Caki2 (cell line): Measurements from ENCODE around the gene CTIF. TPM values are rescaled to one million over a fixed set of nuclear protein-coding genes. Genes with fewer than 3 reads are reported as not detected.

Experiments
- DNase-seq: peaks from one replicate; pipeline ENCODE4 v3.0.0-alpha.2; 2015; ENCODE audit warnings: low read depth
- in situ Hi-C: cut with HindIII; loops from 2 replicates; pipeline ENCODE4 v1.10.0; 2016; ENCODE audit warnings: low sequenced_read_pairs, low pct_unique_long_range_greater_than_20kb, mixed read lengths
- total RNA-seq: library from RNA; depleted of rRNA; stranded (reverse); fragments of >200 nt; shearing (Covaris generic); gene quantifications from 2 replicates; pipeline ENCODE4 v1.2.3, GENCODE V29; 2014; ENCODE audit warnings: low replicate concordance

CTIF gene
- total RNA-seq, 1 experiment from 2014 or later = 3.7 TPM

DNA sequence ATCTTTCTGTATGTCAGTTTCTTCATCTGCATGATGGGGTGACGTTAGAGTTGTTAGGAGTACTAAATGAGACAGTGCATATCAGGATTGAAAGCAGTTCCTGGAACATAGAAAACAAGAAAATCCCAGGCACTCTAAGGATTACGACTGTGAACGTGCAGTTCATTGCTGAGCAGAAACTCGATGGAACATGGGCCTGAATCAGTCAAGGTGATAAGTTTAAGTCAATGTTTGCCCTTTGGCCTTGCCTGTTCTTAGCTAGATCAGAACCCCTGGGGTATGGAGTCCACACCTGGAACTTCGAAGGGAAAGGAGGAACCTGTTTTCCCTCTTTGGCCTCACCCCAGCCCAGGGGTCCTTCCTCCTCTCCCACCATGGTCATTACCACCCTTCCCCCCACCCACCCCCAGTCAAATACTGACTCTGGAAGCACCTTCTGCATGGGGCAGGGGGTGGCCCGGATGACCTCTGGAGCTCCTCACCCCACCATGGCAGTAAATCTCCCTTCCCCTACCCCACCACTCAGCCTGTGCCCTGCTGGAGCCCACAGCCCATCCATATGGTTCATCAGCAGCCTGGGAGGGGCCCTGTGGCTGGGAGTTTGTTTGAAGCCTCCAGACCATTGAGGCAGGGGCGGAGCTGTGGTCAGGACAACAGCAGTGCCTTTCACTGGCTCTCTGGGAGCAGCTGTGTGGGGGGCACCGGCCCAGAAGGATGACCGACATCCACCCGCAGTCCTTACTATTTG is 247.8 kb downstream of the CTIF start:
- no peak for DNase-seq
- in situ Hi-C loops = no loop called here

DNA sequence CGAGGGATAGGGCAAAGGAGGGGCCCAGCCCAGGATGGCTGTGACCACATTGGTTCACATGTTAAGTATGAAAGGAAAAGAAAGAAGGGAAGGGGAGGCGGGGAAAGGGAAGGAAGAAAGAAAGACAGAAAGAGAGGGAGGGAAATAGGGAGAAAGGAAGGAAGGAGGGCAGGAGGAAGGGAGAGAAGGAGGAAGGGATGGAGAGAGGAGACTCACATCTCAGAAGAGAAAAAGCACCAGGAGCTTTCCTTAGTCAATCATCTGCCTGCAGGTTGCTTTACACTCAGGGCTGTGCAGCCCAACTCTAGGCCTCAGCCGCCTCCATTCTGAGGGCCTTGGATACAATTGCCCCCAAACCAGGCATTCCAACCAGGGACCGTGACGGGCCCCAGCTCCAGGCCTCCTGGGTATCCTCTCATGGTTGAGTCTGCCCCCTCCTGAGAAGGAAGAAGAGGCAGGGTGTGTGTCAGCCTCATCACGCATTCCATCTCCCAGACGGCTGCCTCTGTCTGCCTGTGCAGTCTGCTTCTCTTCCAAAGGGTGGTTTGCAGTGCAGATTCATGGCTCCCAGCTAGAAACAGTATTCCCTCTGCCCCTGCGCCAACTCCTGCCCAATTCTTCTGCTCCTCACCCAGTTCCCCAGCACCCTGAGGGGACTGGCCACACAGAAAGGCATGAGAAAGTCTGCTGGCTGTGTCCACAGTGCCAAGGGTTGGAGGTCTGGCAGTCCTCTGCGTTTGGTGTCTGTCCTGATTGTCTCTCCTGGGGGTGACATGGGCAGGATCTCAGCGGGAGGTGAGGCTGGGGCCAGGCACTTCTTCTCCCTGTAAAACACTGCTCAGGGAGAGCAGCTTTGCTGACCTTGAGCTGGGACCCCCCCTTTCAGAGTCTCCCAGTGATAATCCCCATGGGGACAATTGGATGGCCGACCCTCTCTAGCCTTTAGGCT is 248.6 kb downstream of the CTIF start:
- DNase-seq = no peak

DNA sequence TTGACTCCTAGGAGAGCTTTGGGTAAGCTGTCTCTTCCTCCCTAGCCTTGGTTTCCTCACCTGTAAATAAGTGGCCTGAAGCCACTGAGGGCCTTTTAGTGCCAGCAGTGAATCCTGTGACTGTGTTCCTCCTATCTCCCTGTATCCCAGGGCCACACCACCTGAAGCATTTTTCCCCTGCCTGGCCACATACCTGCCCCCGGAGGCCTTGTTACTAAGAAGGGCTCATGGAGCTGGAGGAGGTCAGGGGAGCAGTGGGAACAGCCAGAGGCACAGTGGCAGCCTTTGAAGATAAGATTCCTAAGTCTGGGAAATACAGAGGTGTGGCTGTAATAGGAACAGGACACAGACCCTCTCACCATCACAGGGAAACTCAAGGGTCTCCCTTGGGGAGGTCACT is 249.5 kb downstream of the CTIF start:
- DNase-seq = no peak
- in situ Hi-C loops = no loop called here

More for the DNA sequence above, 248.6 kb downstream of the CTIF start:
- in situ Hi-C loops = no loop called here

DNA sequence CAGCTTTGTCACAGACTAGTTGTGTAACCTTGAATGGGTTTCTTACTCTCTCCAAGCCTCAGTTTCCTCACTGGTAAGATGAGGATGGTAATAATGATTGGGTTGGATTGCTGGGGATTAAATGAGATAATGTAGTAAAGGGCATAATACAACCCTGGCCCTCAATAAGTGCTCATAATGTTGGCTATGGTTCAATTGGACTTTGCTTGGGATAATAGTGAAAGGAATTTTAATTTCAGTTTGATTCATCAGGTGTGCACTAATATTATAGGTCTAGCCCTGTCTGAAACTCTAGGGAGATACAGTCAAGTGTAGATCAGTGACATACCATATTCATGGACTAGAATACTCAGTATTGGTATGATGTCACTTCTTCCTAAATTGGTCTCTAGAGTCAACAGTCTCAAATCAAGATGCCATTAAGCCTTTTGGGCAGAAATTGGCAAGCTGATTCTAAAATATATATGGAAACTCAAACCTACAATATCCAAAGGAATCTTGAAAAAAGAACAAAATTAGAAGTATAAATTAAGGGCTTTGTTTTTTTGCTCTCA is 250.5 kb downstream of the CTIF start:
- in situ Hi-C loops = no loop called here
- no peak for DNase-seq

DNA sequence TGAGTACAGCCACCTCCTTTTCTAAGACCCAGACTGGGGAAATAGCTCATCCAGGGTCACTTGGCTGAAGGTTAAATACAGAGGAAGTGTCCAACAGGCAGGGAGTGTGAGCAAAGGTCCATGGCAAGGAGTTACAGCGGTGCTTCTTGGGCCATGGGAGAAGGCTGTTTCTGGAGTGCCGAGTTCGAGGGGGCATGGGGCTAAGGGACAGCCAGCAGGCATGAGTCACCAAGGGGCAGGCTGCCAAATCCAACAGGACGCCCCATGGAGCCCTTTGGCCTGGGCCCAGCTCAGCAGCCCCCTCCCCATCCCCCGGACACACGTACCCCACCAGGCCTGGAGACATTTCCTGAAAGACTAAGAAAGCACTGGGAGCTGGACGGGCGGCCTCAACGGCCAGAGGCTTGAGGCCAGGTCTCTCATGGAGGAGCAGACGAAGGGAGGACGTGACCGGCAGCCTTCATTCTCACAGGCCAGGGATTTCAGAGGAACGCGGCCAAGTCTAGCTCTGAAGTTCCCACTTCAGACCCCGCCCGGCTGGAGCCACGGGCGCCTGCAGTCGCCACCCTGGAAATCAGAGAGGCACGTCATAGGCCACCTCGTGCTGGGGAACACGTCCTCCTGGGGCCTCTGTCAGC is 251.5 kb downstream of the CTIF start:
- in situ Hi-C loops = no loop called here
- DNase-seq = no peak

DNA sequence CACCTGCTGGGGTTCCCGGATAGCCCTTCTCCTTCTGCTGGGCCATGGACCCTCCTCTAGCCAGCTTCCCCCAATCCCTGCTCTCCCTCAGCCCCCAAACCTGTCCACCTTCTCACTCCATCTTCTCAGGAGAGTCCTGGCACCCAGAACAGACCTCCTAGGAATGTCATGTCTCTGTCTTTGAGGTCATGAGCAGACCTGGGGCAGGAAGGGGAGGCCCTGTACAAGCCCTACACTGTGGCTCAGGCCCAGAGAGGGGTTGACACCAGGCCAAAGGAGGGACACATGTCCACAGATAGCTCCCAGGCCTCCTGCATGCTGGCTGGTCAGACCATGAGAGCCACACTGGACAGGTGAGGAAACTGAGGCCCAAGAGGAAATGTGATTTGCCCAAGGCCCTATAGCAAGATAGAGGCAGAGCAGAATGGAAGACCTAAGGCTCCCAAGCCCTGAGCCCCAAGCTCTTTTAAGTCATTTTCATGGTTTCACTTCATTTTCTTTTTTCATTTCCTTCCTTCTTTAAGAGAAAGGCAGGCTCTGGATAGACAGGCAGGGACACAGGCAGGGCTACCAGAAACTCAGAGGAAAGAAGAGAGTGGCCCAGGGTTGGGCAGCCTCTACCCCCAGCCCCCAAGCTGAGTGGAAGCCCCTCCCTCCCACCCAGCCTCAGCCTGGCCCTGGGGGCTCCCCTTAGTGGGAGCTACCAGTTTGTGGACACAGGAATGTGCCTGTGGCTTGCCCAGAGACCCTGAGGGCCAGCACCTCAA is 252.2 kb downstream of the CTIF start:
- in situ Hi-C loops = no loop called here

DNA sequence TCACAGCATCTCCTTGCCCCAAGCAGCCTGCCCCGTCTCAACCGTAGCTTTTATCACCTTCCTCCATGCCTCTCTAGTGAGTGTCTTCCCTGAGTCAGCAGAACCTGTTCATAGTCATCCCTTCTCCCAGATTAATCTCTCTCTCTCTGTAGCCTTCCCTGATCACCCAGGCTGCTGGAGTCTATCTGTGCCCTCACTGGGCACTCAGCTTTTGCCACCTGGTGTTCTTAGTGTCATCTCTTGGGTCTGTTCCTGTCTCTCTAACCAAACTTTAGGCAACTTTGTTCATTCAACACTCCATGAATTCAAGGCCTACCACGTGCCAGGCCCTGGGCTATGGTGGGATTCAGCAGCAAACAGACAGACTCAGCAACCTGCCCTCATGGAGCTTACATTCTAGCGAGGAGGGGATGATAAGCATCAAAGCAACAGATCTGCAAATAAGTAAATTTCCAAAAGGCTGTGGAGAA is 252.8 kb downstream of the CTIF start:
- in situ Hi-C loops = no loop called here
- no peak for DNase-seq

More for the DNA sequence above, 252.2 kb downstream of the CTIF start:
- DNase-seq = no peak

DNA sequence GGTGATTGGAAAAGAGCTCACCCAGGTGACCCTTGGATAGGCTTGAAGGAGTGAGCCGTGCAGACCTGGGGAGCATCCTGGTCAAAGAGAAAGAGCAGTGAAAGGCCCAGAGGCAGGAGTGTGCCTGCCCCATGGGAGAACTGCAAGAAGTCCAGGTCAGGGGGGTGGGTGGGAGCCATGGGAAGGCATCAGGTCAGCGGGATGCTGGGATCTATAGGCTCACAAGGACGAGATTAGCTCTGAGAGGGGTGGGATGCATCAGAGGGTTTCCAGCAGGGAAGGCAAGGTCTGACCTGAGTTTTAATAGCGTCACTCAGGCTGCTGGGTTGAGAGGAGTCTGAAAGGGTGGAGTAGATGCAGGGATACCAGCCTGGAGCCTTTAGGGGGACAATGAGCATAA is 253.3 kb downstream of the CTIF start:
- in situ Hi-C loops = no loop called here
- no peak for DNase-seq

DNA sequence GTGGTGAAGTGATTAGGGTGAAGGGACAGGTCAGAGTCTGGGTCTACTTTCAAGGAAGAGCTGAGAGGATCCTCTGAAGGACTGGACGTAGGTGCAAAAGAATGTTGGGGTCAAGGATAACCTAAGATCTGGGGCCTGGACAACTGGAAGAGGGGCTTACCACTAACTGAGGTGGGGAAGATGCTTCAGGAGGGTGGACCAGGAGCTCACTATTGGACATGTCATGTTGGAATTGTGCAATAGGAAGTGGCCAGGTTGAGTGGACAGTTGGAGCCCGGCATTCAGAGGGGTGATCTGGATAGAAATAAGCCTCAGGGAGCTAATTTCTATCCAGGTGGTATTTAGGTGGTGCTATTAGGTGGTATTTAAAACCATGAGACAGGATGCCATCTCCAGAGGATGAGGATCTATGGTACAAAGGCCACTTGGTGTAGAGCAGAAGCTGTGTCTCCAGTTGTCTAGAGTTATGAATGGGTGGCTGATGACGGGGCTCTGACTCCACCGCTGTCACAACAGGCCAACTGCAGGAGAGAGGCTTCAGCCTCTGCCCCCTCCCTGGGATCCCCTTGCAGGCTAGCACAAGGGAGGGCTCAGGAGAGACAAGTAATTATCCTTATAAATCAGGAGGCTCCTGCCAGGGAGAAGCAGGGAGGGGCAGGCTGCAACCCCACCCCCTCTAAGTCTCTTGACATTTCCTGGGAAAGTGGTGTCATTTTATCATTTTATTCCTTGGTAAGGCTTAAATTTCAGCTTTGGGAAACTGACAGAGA is 254.0 kb downstream of the CTIF start:
- no peak for DNase-seq
- in situ Hi-C loops = no loop called here

DNA sequence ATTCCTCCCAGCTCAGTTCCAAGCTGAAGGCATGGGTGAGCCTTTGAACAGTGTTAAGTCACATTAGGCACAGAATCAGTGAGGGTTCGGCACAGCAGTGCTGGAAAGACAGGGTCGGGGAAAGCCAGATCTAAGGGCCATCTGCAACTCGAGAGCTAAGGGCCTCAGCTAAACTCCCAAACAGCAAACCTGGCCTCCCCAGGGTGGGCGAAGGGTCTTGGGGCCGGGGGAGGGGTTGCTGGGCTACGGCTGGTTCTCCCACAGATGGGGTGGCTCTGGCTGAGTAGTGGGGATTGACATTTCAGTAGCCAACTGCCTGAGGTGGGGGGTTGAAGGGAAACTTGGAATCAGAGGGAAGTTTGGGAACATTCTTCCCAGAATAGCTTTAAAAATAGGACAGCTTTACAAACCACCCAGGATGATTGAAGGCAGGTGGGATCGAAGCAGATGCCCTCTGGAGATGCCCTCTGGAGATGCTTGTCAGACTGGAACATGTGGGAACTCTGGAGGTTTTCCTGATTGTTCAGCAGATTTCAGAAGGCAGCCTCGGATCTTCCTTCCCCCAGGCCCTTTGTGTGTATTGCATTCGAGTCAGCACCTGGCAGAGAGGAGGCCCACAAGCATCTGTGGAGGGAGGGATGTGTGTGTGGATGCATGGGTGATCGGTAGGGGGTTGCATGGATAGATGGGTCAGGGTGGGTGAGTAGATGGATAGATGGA is 255.6 kb downstream of the CTIF start:
- in situ Hi-C loops = no loop called here
- DNase-seq = no peak

DNA sequence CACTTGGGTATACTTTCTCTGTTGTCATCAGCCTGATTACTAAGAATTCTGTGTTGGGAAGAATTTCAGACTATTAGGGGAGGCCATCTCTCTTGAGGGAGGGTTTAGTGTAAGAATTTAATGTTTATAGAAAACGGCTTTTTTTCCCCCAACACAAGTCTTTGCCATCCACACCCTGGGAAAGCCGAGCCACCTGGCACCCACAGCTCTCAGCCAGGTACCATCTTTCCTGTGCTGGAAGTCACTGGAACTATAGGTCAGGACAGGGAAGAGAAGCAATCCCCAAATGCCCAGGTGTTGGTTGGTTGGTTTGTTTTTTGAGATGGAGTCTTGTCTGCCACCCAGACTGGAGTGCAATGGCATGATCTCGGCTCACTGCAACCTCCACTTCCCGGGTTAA is 256.9 kb downstream of the CTIF start:
- in situ Hi-C loops = no loop called here
- DNase-seq = no peak

DNA sequence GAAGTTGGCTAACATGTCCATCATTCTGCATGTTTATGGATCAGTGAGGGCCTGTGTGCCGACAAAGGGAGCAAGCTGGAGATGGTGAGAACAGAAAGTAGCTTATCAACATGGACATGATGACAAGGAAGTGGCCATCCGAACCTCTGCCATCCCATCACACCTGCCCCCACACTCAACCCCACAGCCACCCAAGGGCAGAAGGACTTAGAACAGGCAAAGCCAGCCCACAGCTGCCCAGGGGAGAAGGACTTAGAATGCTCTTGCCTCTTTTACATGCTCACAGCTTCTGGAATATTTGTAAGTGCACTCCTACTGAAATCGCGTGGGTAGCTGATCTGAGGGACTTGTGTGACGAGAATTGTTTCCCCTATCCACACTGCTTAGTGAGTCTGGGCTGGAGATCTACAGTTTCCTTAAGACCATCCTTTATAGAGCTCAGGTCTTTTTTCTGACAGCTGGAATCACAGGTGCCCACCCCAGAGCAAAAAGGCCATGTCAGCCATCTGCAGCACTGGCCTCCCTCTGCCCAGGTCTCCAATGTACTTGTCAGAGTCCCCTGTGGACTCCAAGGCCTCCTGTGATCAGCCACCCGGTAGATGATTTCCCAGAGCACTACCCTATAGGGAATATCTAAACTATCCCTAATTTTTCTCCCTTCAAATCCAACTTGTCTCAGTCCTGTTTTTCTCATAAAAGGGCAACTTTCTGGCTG is 257.8 kb downstream of the CTIF start:
- in situ Hi-C loops = no loop called here
- no peak for DNase-seq

DNA sequence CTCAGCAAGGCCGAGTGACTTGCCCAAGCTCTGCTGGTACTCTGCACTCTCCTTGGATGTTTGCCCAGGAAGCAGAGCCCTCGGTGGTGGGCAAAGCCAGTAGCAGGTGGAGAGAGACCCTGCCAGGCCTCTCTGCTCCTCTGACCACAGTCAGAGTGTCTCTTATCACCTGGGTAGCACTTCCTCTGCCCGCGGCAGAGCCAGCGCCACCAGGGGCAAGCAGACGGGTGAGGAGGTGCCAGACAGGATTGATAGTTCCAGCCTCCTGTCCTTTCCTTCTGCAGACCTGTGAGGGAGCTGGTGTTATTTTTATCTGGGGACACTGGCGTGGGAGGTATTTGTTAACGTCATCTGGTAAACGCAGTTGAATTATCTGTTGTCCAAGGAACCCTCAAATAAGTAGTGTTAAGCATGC is 259.0 kb downstream of the CTIF start:
- DNase-seq = no peak
- in situ Hi-C loops = no loop called here

DNA sequence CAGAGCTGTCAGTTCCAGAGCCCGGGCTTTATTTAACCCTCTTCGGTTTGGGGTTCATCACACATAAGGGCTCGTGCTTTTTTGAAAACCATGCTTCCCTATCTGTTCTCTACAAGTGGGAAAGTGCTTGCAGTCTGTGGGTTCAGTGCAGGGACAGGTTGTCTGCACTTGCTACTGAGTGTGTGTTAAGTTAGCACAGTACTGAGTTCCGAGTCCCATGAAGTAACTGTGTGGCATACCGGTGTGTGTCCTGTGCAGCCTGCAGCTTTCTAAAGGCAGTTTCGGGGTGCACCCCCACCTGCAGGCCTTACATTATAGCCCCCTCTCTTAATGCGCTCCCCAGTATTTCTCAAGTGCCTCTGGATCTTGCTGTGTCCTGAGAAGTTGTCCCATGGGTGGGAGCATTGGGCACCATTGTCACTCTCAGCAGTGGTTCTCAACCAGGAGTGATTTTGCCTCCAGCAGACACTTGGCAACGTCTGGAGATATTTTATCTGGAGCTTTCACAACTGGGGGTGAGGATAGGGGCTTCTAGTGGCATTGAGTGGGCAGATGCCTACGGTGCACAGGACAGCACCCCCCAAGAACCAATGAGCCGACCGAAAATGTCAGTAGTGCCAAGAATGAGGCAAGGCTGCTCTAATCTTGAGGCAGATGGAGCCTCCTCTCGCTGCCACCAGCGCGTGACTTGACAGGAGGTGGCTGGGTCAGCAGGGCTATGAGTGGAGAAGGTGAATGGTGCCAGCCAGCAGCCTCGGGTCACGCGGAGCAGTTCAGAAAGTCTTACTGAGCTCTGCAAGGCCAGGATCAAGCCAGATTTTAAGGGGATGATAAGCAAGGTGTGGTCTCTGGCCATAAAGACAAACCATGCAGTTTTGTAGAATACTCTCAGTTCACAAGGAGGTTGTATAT is 259.8 kb downstream of the CTIF start:
- DNase-seq = no peak
- in situ Hi-C loops = no loop called here

DNA sequence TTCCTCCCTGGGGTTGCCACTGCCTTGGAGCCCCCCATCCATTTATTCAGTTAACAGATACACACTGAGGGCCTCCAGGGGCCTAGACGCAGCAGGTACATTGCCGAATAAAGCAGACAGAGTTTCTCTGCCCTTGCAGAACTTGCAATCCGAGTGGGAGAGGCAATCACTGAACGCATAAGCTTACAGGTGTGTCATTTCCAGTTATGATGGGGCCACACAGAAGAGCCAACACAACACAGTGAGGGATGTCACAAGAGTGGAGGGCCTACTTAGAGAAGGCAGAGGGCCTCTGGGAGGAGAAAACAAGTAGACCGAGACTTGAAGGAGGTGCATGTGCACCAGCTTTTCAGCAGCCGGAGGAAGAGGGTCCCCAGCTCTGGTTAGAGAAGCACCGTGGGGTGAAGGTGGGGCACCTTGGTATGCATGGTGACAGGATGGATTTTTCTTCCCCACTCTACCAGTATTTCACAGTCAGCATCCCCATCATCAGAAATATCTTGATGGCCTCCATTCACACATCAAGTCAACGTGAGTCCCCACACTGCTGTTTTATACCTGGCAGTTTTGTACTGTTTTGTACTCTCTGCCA is 261.0 kb downstream of the CTIF start:
- in situ Hi-C loops = no loop called here
- no peak for DNase-seq
